C4-2B (cell line): ENCODE measurements around the gene OSBPL3.

ENCODE experiments used
- CTCF ChIP-seq: fragments of 450-650 bp; conservative IDR thresholded peaks from 2 replicates; pipeline ENCODE4 v1.5.1; 2017; ENCODE audit warnings: mild to moderate bottlenecking
- ZFX ChIP-seq: fragments of 450-650 bp; IDR thresholded peaks from 2 replicates; pipeline ENCODE4 v1.6.1; 2017

- TF ChIP-seq CTCF (no peak), ZFX (no peak)
Measured at GRCh38 chr7:24764972-24765744, 214.8 kb downstream of the OSBPL3 start.
